ENCODE results near the gene TMEM154. TPM values are rescaled to one million over a fixed set of nuclear protein-coding genes. Genes with fewer than 3 reads are reported as not detected.
A peak's percentile ranks its signal among the peaks of the same experiment; 100 is the strongest.

The TMEM154 gene
- total and polyA plus RNA-seq, 3 experiments from 2014 or later: 11.5 to 35.1 (median 12.5) TPM

DNA sequence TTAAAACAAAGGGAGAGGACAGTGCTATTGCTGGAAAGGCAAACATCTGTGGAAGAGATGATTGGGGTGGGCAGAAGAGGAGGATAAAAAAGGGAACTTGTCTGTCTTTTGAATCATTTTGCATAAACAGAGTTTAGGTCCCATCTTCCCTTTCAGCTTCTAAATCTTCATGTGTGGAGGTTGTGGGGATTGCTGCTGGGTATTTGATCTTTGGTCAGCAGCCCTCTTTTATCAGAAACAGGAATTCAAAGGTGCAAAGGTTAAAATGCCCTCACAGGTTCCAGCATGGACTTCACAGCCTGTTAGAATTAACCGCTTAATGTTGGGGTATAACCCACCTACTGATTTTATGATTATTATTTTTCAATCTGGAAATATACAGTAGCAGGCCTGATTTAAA lies 39.5 kb upstream of the TMEM154 start:
- Histone ChIP-seq H3K27ac (ENCODE audit: low read depth, low read length) (no peak overlapping the region), H3K27me3 (ENCODE audit: insufficient read depth, low read length, poor library complexity, severe bottlenecking) (no peaks in the 10 kb centered on the region), H3K36me3 (ENCODE audit: insufficient read depth, low read length) (no peaks in the 10 kb centered on the region), H3K4me3 (ENCODE audit: low read length) (no peak overlapping the region), H3K4me1 (ENCODE audit: insufficient read depth, low read length) (no peaks in the 10 kb centered on the region), H3K9me3 (ENCODE audit: low read length) (no peaks in the 10 kb centered on the region)
- Mint-ChIP-seq H3K36me3 (peaks cover 0 to 21% (median 0%) of the 10 kb centered on the region in 3 donors), H3K4me1 (no peaks in the 10 kb centered on the region), H3K9me3 (peaks cover 4 to 14% (median 9%) of the 10 kb centered on the region in 5 donors), H3K27me3 (peaks cover 0 to 12% of the 10 kb centered on the region in 2 donors), H3K27ac (no peak overlapping the region), H3K4me3 (no peak overlapping the region)
- ChIA-PET POLR2A (no interaction called here), CTCF (no interaction called here)
- DNase-seq: no peak

DNA sequence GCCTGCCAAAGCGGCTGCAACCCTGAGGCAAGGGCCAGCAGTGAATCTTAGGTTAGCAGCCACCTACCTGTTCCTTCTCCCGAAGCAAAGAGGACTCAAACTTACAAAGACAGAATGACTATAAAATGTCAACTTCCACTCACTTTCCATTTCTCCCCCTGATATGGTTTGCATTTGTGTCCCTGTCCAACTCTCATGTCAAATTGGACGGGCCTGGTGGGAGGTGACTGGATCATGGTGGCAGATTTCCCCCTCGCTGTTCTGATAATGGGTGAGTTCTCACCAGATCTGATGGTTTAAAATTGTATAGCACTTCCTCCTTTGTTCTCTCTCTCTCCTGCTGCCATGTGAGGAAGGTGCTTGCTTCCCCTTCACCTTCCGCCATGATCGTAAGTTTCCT lies 35.3 kb upstream of the TMEM154 start:
- H3K36me3 Mint-ChIP-seq: peaks cover 0 to 19% (median 0%) of the 10 kb centered on the region in 3 donors
- DNase-seq: no peak
- peaks cover 0 to 6% of the 10 kb centered on the region in 2 donors for H3K27me3 Mint-ChIP-seq
- H3K4me3 ChIP-seq (ENCODE audit: low read length): no peak overlapping the region
- H3K27ac Mint-ChIP-seq: no peak overlapping the region
- ChIA-PET POLR2A (no interaction called here), CTCF (no interaction called here)
- H3K4me1 ChIP-seq (ENCODE audit: insufficient read depth, low read length): no peaks in the 10 kb centered on the region
- no peak overlapping the region for H3K27ac ChIP-seq (ENCODE audit: low read depth, low read length)
- no peak overlapping the region for H3K4me3 Mint-ChIP-seq
- peaks cover 4 to 14% (median 12%) of the 10 kb centered on the region in 5 donors for H3K9me3 Mint-ChIP-seq
- no peaks in the 10 kb centered on the region for H3K9me3 ChIP-seq (ENCODE audit: low read length)
- H3K4me1 Mint-ChIP-seq: no peaks in the 10 kb centered on the region
- H3K36me3 ChIP-seq (ENCODE audit: insufficient read depth, low read length): no peaks in the 10 kb centered on the region
- H3K27me3 ChIP-seq (ENCODE audit: insufficient read depth, low read length, poor library complexity, severe bottlenecking): no peaks in the 10 kb centered on the region

DNA sequence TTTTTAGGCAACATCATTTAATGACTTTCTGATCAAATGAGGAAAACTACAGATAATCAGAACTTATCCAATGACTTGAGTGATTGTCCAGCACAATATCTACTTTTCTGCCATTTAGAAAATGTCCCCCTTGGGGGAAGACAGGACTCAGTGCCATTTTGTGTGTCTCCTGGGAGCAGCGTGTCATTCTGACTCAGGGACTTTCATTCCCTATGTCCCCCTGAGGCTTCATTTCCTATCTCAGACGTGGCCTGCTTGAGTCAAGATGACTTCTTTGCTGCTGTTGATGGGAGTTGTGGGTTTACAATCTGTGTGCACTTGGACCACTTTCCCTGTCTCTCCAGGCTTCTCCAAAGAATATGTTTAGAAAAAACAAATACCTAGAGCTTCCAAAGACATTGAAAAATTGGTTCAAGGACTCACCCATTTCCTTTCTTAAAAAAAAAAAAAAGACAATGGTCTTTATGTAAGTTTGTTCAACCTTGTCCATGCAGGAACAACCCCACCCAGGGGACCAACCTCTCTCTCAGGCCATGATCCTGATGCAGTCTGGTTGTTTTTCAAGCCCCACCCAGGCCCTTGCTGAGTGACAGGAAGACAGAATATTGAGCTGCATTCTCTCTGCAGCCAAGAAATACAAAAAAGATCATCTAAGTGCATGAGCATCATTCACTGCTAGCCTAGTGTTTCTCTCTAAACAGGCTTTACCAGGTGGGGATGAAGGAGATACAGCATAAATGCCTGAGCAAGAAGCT lies 34.3 kb upstream of the TMEM154 start:
- peak overlapping the region in 1 of 8 donors; percentile 41 for H3K27ac Mint-ChIP-seq
- ChIA-PET CTCF (no interaction called here), POLR2A (no interaction called here)
- Histone ChIP-seq H3K27ac (ENCODE audit: low read depth, low read length) (no peak overlapping the region), H3K4me1 (ENCODE audit: insufficient read depth, low read length) (no peaks in the 10 kb centered on the region), H3K4me3 (ENCODE audit: low read length) (no peak overlapping the region), H3K9me3 (ENCODE audit: low read length) (no peaks in the 10 kb centered on the region), H3K27me3 (ENCODE audit: insufficient read depth, low read length, poor library complexity, severe bottlenecking) (no peaks in the 10 kb centered on the region), H3K36me3 (ENCODE audit: insufficient read depth, low read length) (no peaks in the 10 kb centered on the region)
- peaks cover 4 to 14% (median 12%) of the 10 kb centered on the region in 5 donors for H3K9me3 Mint-ChIP-seq
- peaks cover 0 to 3% of the 10 kb centered on the region in 2 donors for H3K27me3 Mint-ChIP-seq
- H3K36me3 Mint-ChIP-seq: peaks cover 0 to 19% (median 0%) of the 10 kb centered on the region in 3 donors
- H3K4me1 Mint-ChIP-seq: no peaks in the 10 kb centered on the region
- H3K4me3 Mint-ChIP-seq: no peak overlapping the region
- no peak for DNase-seq

DNA sequence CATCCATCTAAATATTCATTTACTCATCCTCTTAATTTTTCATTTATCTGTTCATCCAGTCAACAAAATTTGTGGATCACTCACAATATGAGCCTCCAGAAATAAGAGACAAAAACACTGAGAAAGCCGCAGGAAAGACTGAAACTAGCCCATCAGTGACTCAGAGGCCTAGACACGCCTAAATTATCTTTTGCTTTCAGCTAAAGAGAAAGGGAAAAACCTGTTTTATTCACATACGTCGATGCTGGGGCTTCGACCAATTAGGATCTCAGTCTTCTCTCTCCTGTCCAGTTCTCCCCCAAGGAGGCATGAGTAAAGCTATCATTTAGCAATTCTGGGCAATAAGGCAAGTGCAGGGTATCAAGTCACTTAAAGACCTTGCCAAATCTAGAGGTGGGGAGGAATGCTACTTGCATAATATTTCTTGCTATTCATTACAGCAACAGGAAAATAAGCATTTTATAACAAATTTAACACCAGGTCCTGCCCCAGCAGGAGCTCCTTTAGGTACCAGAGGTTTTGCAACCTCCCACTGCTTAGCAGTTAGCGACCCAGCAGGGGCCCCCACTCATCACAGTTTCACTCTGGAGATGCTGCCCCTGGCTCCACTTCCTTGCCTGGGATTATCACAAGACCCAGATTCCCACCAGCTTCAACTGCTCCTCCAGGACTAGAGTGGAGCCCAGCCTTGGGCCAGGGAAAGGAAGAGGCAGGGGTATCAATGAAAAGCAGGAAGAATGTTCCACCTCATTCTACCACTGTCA lies 30.1 kb upstream of the TMEM154 start:
- H3K4me3 Mint-ChIP-seq: no peak overlapping the region
- Histone ChIP-seq H3K4me1 (ENCODE audit: insufficient read depth, low read length) (no peaks in the 10 kb centered on the region), H3K36me3 (ENCODE audit: insufficient read depth, low read length) (no peaks in the 10 kb centered on the region), H3K4me3 (ENCODE audit: low read length) (no peak overlapping the region), H3K9me3 (ENCODE audit: low read length) (no peaks in the 10 kb centered on the region), H3K27ac (ENCODE audit: low read depth, low read length) (no peak overlapping the region), H3K27me3 (ENCODE audit: insufficient read depth, low read length, poor library complexity, severe bottlenecking) (no peaks in the 10 kb centered on the region)
- H3K27ac Mint-ChIP-seq: no peak overlapping the region
- no peaks in the 10 kb centered on the region for H3K4me1 Mint-ChIP-seq
- H3K36me3 Mint-ChIP-seq: peaks cover 0 to 28% (median 2%) of the 10 kb centered on the region in 3 donors
- POLR2A ChIA-PET: no interaction called here
- peaks cover 2 to 4% of the 10 kb centered on the region in 2 donors for H3K27me3 Mint-ChIP-seq
- CTCF ChIA-PET: no interaction called here
- peaks cover 5 to 15% (median 12%) of the 10 kb centered on the region in 5 donors for H3K9me3 Mint-ChIP-seq
- no peak for DNase-seq

DNA sequence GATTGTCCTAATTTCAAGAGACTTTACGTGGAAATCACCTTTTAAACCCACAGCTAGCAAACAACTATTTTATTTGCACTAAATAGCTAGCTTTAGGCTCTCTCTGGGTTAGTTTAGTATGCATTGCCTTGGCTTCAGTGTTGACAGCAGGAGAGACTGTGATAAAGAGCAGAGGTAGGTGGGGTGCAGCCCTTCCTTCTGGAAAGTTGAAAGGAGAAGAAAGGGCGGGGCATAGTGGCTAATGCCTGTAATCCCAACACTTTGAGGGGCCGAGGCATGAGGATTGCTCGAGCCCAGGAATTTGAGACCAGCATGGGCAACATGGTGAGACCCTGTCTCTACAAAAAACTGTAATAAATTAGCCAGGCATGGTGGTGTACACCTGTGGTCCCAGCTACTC lies 29.0 kb upstream of the TMEM154 start:
- no peaks in the 10 kb centered on the region for H3K27me3 ChIP-seq (ENCODE audit: insufficient read depth, low read length, poor library complexity, severe bottlenecking)
- H3K27ac Mint-ChIP-seq: no peak overlapping the region
- H3K36me3 Mint-ChIP-seq: peaks cover 0 to 25% (median 2%) of the 10 kb centered on the region in 3 donors
- no peaks in the 10 kb centered on the region for H3K4me1 Mint-ChIP-seq
- no peak overlapping the region for H3K27ac ChIP-seq (ENCODE audit: low read depth, low read length)
- H3K9me3 ChIP-seq (ENCODE audit: low read length): no peaks in the 10 kb centered on the region
- no peaks in the 10 kb centered on the region for H3K36me3 ChIP-seq (ENCODE audit: insufficient read depth, low read length)
- H3K27me3 Mint-ChIP-seq: peaks cover 4 to 6% of the 10 kb centered on the region in 2 donors
- ChIA-PET POLR2A (no interaction called here), CTCF (no interaction called here)
- H3K4me1 ChIP-seq (ENCODE audit: insufficient read depth, low read length): no peaks in the 10 kb centered on the region
- no peak for DNase-seq
- H3K4me3 ChIP-seq (ENCODE audit: low read length): no peak overlapping the region
- H3K4me3 Mint-ChIP-seq: no peak overlapping the region
- H3K9me3 Mint-ChIP-seq: peaks cover 8 to 13% (median 10%) of the 10 kb centered on the region in 5 donors

DNA sequence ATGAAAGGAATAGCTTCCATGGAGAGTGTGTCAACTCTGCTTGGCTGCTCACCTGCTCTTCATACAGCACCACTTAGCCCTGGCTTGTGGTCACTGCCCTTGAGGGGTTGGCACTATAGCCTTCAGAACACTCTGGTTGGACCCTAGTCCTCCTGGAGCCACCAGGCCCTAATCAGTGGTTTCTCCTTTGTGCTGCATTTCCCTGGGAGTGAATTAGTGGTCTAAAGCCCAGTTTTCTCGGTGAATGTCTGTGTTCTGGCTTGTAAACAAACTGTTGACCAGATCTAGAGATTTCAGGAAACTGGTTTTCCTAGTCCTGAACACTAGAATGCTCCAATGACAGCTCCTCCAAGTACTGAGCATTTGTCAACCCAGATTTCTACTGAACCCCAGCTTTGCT lies 28.6 kb upstream of the TMEM154 start:
- H3K4me1 ChIP-seq (ENCODE audit: insufficient read depth, low read length): no peaks in the 10 kb centered on the region
- H3K36me3 ChIP-seq (ENCODE audit: insufficient read depth, low read length): no peaks in the 10 kb centered on the region
- DNase-seq: no peak
- Mint-ChIP-seq H3K9me3 (peaks cover 8 to 15% (median 13%) of the 10 kb centered on the region in 5 donors), H3K4me1 (no peaks in the 10 kb centered on the region), H3K4me3 (no peak overlapping the region), H3K27ac (no peak overlapping the region), H3K27me3 (peaks cover 4 to 8% of the 10 kb centered on the region in 2 donors), H3K36me3 (peaks cover 0 to 29% (median 2%) of the 10 kb centered on the region in 3 donors)
- H3K27me3 ChIP-seq (ENCODE audit: insufficient read depth, low read length, poor library complexity, severe bottlenecking): no peaks in the 10 kb centered on the region
- H3K4me3 ChIP-seq (ENCODE audit: low read length): no peak overlapping the region
- H3K27ac ChIP-seq (ENCODE audit: low read depth, low read length): no peak overlapping the region
- POLR2A ChIA-PET: no interaction called here
- CTCF ChIA-PET: no interaction called here
- H3K9me3 ChIP-seq (ENCODE audit: low read length): no peaks in the 10 kb centered on the region

DNA sequence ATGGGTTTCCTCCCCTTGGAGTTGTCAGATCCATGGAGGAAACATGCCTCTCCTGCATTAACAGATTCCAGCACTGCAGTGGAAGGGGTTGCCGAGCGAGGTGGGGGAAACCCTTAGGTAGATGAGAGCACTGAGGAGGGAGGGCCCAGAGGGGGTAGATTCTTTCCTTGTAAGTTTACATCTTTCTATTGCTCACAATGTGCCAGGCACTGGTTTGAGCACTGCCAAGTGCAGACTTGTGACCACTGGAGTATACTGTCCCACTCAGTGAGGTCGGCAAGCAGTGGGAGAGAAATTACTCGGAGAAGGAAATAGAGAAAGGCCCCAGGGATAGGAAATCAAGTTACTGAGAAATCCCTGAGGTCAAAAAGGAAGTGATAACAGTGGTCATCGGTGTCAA lies 27.8 kb upstream of the TMEM154 start:
- H3K4me3 Mint-ChIP-seq: no peak overlapping the region
- no peak overlapping the region for H3K27ac Mint-ChIP-seq
- peaks cover 0 to 32% (median 2%) of the 10 kb centered on the region in 3 donors for H3K36me3 Mint-ChIP-seq
- peaks cover 4 to 9% of the 10 kb centered on the region in 2 donors for H3K27me3 Mint-ChIP-seq
- H3K9me3 Mint-ChIP-seq: peaks cover 8 to 15% (median 13%) of the 10 kb centered on the region in 5 donors
- Histone ChIP-seq H3K27ac (ENCODE audit: low read depth, low read length) (no peak overlapping the region), H3K4me1 (ENCODE audit: insufficient read depth, low read length) (no peaks in the 10 kb centered on the region), H3K36me3 (ENCODE audit: insufficient read depth, low read length) (no peaks in the 10 kb centered on the region), H3K4me3 (ENCODE audit: low read length) (no peak overlapping the region), H3K9me3 (ENCODE audit: low read length) (no peaks in the 10 kb centered on the region), H3K27me3 (ENCODE audit: insufficient read depth, low read length, poor library complexity, severe bottlenecking) (no peaks in the 10 kb centered on the region)
- no peak for DNase-seq
- ChIA-PET CTCF (no interaction called here), POLR2A (no interaction called here)
- H3K4me1 Mint-ChIP-seq: no peaks in the 10 kb centered on the region

DNA sequence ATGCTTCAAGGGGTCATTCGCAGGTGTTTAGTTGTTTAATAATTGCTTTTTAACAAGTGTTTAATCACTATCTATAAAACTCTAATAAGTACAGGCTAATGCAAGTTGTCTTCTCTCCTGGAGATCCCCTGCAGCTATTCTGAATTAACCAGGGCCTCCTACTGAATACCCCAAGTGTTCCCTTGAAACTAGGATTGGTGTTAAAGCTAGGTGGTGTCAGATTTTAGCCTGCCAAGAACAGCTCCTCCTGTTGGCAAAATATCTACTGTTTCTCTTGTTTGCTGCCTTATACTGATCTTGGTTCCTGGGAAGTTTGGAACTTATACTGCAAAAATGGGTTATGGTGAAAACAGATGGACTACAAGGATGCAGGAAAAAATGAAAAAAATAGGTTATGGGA lies 26.1 kb upstream of the TMEM154 start:
- CTCF ChIA-PET: interaction anchor here (1.3 kb wide), 1 partner anchor 205 kb away, joined by 5 read pairs; no protein-coding TSS in a partner anchor
- H3K27me3 Mint-ChIP-seq: peaks cover 4 to 9% of the 10 kb centered on the region in 2 donors
- H3K9me3 Mint-ChIP-seq: peaks cover 8 to 15% (median 13%) of the 10 kb centered on the region in 5 donors
- H3K4me3 ChIP-seq (ENCODE audit: low read length): no peak overlapping the region
- H3K4me1 ChIP-seq (ENCODE audit: insufficient read depth, low read length): no peaks in the 10 kb centered on the region
- peaks cover 0 to 32% (median 2%) of the 10 kb centered on the region in 3 donors for H3K36me3 Mint-ChIP-seq
- H3K36me3 ChIP-seq (ENCODE audit: insufficient read depth, low read length): no peaks in the 10 kb centered on the region
- no peak for DNase-seq
- no peaks in the 10 kb centered on the region for H3K4me1 Mint-ChIP-seq
- H3K27me3 ChIP-seq (ENCODE audit: insufficient read depth, low read length, poor library complexity, severe bottlenecking): no peaks in the 10 kb centered on the region
- H3K27ac ChIP-seq (ENCODE audit: low read depth, low read length): no peak overlapping the region
- POLR2A ChIA-PET: no interaction called here
- no peak overlapping the region for H3K4me3 Mint-ChIP-seq
- H3K9me3 ChIP-seq (ENCODE audit: low read length): no peaks in the 10 kb centered on the region
- H3K27ac Mint-ChIP-seq: no peak overlapping the region
